ENCODE measurements around the gene ITPRID1.

Gene ITPRID1

DNA sequence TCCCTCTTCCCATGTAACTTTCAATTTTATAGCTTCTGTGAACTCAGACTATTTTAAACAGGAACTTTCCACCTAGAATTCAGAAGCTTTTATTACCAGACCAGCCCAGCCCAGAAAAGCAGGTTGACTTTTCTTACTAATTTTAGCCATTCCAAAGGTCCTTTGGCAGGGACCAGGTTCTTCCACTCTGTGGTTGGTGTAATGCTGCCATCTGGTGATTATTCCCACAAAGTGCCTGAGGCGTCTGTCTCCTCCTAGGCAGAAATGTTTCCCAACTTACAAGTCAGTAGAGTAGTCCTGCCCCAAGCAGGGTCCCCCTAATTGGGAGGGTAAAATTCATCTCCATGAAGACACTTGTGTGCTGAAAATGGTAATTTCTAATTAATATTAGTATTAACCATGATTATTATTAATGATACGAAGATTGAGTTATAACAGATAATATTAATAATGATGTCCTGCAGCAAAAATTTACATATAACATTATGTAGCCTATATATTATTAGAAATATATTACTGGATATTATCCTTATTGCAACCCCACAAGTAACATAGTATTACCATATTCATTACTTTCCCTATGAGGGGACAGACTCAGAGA lies 120.1 kb downstream of the ITPRID1 start:
- no peak for DNase-seq (ENCODE audit: low read depth in 2 of 2)

DNA sequence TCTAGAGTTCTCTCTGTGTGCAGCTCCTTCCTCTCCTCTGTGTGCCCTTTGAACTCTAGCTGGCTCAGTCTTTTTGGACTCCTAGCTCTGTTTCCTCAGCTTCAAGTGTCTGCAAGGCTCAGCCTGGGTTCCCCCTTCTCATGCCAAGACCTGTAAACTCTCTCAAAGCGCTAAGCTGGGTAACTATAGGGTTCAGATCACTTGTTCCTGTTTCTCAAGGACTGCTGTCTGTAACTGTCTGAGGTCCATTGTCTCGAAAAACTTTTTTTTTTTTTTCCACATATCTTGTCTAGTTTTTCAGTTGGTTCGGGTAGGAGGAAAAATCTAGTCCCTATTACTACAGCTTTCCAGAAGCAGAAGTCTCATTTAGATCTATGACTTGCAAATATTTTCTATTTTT lies 126.5 kb downstream of the ITPRID1 start:
- DNase-seq (ENCODE audit: low read depth in 2 of 2) = no peak

GRCh38 chr7:31642681-31643115 lies 128.8 kb downstream of the ITPRID1 start:
- no peak for DNase-seq (ENCODE audit: low read depth in 2 of 2)

DNA sequence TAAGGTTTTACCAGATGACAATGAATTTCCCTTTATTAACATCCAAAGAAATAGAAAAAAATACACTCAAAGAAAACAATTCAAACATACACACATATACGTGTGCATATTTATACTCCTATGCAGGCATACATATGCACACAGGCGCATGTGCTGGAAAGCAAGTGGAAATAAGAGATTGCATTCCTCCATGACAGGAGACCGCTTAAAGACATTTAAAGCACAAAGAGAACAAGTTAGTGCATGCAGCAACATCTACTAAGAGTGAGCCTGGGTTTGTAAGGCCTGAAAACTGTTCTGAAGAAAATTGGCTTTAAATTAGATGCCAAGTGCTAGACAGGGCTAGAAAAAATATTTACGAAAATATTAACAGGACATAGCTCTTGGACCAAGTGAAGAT lies 133.1 kb downstream of the ITPRID1 start:
- DNase-seq (ENCODE audit: low read depth in 2 of 2) = no peak

- no peak for DNase-seq (ENCODE audit: low read depth in 2 of 2)
Observed at GRCh38 chr7:31647511-31647910, 133.6 kb downstream of the ITPRID1 start.

DNA sequence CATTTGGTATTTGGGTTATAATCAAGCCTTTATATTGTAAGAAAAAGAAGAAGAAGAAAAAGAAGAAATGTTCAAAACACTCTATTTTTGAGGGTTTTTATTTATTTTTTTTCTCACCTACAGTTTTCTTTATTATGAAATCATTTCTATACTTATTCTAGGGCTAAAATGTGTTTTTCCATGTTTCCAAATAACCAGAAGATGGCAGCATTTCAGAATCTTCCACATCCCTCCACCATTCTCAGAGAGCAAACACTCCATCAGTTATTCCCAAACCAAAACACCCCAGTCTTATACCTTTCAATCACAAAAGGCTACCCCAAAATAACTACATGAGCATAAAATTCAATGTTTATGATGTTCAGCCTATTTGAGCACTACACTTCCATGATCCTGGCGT lies 134.4 kb downstream of the ITPRID1 start:
- no peak for DNase-seq (ENCODE audit: low read depth in 2 of 2)

- no peak for DNase-seq (ENCODE audit: low read depth in 2 of 2)
Observed at GRCh38 chr7:31648880-31649279, 135.0 kb downstream of the ITPRID1 start.

GRCh38 chr7:31651234-31652062 lies 137.6 kb downstream of the ITPRID1 start:
- DNase-seq (ENCODE audit: low read depth in 2 of 2) = no peak

DNA sequence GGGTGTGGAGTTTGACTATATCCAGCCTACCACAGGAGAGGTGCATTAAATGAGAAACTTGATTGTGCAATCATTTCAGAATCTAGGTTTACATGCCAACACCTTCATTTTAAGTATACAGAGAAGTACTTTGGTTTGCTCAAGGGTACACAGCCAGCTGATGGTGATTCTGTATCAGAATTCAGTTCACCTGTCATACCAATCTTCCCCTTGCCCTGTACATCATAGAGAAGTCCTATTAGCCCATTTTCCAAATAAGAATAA lies 138.1 kb downstream of the ITPRID1 start:
- DNase-seq (ENCODE audit: low read depth in 2 of 2) = no peak

GRCh38 chr7:31663072-31663471 lies 149.2 kb downstream of the ITPRID1 start:
- no peak for DNase-seq (ENCODE audit: low read depth in 2 of 2)

DNA sequence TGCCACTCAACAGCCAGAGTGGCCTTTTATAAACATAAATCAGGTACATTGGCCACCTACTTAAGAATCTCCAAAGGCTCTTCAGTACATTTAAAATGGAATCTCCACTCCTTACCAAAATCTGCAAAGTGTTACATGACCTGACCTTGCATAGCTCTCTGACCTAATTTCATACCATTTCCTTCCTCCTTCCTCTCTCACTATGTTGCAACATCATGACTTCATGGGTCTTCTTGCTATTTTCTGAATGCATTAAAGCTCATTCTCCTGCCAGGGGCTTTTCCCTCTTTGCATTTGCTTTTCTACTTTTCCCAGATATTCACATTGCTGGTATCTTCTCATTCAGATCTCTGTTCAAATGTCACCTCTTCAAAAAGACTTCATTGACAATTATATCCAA lies 151.0 kb downstream of the ITPRID1 start:
- DNase-seq (ENCODE audit: low read depth in 2 of 2) = no peak

DNA sequence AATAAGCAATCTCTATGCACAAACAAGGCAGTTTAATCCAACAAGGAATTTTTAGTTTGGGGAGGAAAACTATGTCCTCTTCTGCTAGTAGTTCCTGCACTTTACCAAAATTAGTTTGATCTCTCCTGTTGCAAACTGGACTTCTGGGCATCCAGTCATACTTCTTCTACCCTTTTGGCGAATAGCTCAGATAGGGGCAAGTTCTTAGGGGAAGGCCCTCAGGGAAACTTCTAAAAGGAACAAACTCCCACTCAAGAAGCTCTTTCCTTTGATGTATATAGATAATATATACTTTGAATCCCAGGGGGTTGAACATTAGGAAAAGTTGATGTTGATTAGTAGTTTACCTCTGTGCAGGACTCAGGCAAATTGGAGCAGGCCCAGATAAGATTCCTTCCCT lies 151.7 kb downstream of the ITPRID1 start:
- DNase-seq (ENCODE audit: low read depth in 2 of 2) = no peak

GRCh38 chr7:31669461-31669860 lies 155.6 kb downstream of the ITPRID1 start:
- no peak for DNase-seq (ENCODE audit: low read depth in 2 of 2)

DNA sequence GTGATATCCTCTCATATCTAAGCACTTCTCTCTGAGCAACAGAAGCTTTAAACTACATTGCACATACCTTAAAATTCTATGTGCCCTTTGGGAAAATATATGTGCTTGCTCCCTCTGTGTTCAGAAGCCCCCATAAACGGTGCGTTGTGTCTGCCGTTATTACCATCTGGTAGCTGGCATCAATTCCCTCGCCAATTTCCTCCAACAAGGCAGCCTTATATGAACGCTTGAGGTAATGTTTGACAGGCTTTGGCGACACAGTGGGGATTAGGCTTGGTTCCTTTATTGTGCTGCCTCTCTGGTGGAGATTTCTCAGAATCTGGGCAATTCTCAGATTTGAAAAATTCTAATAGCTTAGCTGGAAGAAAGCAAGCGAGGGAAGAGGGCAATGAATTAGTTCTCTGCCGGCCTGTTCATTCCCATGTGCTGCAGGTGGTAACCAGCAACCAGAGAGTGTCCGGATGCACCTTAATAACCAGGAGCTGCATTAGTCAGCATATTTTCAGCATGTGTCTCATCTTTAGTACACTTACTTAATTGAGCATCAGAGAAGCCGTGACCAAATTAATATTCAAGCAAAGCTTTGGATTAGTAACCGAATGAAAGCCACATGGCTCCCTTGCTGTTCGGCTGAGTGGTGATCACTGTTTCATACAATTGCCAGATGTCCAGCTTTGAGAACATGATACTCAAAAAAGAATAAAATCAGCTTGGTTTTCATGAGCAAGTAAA lies 165.8 kb downstream of the ITPRID1 start:
- no peak for DNase-seq (ENCODE audit: low read depth in 2 of 2)

GRCh38 chr7:31683445-31684225 lies 169.7 kb downstream of the ITPRID1 start:
- no peak for DNase-seq (ENCODE audit: low read depth in 2 of 2)

DNA sequence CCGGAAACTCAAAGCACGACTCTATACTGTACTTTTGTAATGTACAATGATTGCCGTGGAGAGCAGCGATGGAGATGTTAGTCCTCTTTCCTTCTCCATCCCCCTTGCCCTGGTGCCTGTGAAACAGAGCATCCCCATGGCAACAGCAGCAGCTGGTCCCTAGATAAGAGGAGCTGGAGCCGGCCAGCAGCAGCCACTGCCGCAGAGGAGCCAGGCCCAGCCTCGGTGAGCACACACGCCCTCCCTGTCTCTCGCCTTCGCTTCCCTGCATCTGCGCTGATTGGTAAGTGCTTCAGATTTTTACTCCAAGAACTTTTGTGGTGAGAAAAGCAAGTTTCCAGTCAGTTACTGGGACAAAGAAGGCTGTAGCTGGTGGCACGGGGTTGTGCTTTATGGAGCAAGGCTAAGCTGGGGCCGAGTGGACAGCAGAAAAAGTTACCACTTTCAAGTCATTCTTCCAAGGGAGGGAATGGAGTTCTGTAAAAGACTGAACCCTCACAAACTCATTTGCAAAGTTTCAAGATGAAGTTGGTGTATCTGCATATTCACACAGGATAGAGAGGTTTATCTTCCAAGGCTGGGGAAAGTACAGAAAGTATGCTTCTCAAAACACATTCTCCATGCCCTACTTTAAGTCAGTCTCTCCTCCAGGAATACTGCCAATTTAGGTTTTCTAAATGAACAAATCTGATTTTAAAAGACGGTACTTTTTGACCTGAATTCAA lies 173.3 kb downstream of the ITPRID1 start, which contains the start of gene PPP1R17:
TSS of gene PPP1R17 (plus strand) at position 192 of the 725 bp plus-strand sequence. CDS start 5,227 bp downstream, outside the sequence.
- no peak for DNase-seq (ENCODE audit: low read depth in 2 of 2)

GRCh38 chr7:31688372-31688771 lies 174.5 kb downstream of the ITPRID1 start:
- DNase-seq (ENCODE audit: low read depth in 2 of 2) = no peak

- no peak for DNase-seq (ENCODE audit: low read depth in 2 of 2)
Observed at GRCh38 chr7:31688996-31689395, 175.1 kb downstream of the ITPRID1 start.

GRCh38 chr7:31690935-31691334 lies 177.0 kb downstream of the ITPRID1 start:
- no peak for DNase-seq (ENCODE audit: low read depth in 2 of 2)

GRCh38 chr7:31692451-31692850 lies 178.6 kb downstream of the ITPRID1 start:
- no peak for DNase-seq (ENCODE audit: low read depth in 2 of 2)

DNA sequence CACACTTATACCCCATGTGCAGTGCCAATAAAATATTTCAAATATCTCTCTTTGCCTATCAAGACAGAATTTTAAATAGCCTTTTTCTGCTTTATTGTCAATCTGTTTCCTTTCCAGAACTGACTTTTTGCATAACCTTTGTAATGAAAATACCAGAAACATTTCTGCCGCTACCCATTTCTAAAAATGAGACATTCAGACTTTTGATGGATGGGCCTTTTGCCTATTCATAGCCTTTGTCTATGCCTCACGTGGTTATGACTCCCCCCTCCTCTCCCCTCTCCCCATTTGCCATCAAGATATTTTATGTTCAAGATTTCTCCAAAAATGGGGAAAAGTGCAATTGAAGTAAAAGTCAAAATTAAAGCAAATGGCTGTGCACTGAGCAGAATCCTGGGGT lies 179.0 kb downstream of the ITPRID1 start:
- DNase-seq (ENCODE audit: low read depth in 2 of 2) = no peak

Data from activated CD8-positive, alpha-beta memory T cell treated with anti-CD3 and anti-CD28 coated beads for 4 hours (primary cell).